MCF 10A (cell line): ENCODE data around the gene ETV5. TPM values are rescaled to one million over a fixed set of nuclear protein-coding genes. Genes with fewer than 3 reads are reported as not detected.

ENCODE experiments used
- BruUV-seq: library from RNA; stranded (reverse); fragments of 400-500 nt; replicated peaks from 2 replicates; lab custom pipeline; 2021; lab: Mats Ljungman, UMichigan
- CTCF ChIA-PET: fragments of 300-600 bp; sonication (Branson Sonifier 250); formaldehyde crosslinking; extraction: SDS; loops from one replicate; lab custom pipeline; 2021; ENCODE audit warnings: antibody characterized with exemption, inconsistent platforms; lab: Yijun Ruan, JAX
- POLR2A ChIA-PET: fragments of 300-600, 350-650 bp; sonication (Branson Sonifier 250); formaldehyde crosslinking; extraction: SDS; loops from one replicate; lab custom pipeline; 2020; ENCODE audit warnings: antibody characterized with exemption, inconsistent platforms; lab: Yijun Ruan, JAX
- DNase-seq: peaks from one replicate; pipeline ENCODE4 v3.0.0-alpha.2; 2018; ENCODE audit not compliant: unreplicated experiment
- H3K27ac Mint-ChIP-seq: one replicate; pipeline ENCODE4 v1.8.0; 2022; ENCODE audit warnings: mild to moderate bottlenecking, low read depth, mixed read lengths; ENCODE audit not compliant: unreplicated experiment
- H3K27me3 Mint-ChIP-seq: one replicate; pipeline ENCODE4 v1.8.0; 2022; ENCODE audit warnings: mixed read lengths; ENCODE audit not compliant: insufficient read depth, unreplicated experiment
- H3K36me3 Mint-ChIP-seq: one replicate; pipeline ENCODE4 v1.8.0; 2022; ENCODE audit warnings: mild to moderate bottlenecking, moderate library complexity, mixed read lengths; ENCODE audit not compliant: insufficient read depth, unreplicated experiment
- H3K4me1 Mint-ChIP-seq: one replicate; pipeline ENCODE4 v1.8.0; 2022; ENCODE audit warnings: mixed read lengths; ENCODE audit not compliant: insufficient read depth, unreplicated experiment
- H3K4me3 Mint-ChIP-seq: one replicate; pipeline ENCODE4 v1.8.0; 2022; ENCODE audit warnings: mild to moderate bottlenecking, moderate library complexity, mixed read lengths; ENCODE audit not compliant: unreplicated experiment
- H3K9me3 Mint-ChIP-seq: one replicate; pipeline ENCODE4 v1.8.0; 2022; ENCODE audit warnings: mixed read lengths; ENCODE audit not compliant: unreplicated experiment
- CTCF ChIP-seq: fragments of 200-600 bp; IDR thresholded peaks from one replicate; pipeline ENCODE4 v1.8.0; 2022; ENCODE audit warnings: antibody characterized with exemption, mild to moderate bottlenecking; ENCODE audit not compliant: unreplicated experiment
- intact Hi-C: fragments of 100-400 bp; cut with micrococcal nuclease; formaldehyde crosslinking; loops from 2 replicates; pipeline ENCODE4 v1.14.1; 2022
- total RNA-seq: library from RNA; stranded (reverse); gene quantifications from 2 replicates; pipeline ENCODE4 v1.2.3, GENCODE V29; 2022

The ETV5 gene
- total RNA-seq, 1 experiment from 2014 or later, result 93.0 TPM

- no peak overlapping the region for H3K4me3 Mint-ChIP-seq
- H3K27me3 Mint-ChIP-seq, result peaks cover 28% of the 10 kb centered on the region
- DNase-seq, result no peak
- H3K4me1 Mint-ChIP-seq, result no peaks in the 10 kb centered on the region
- no TSS peak for BruUV-seq
- H3K9me3 Mint-ChIP-seq, result no peaks in the 10 kb centered on the region
- POLR2A ChIA-PET, result no interaction called here
- CTCF ChIA-PET, result interaction anchor here (0.6 kb wide), 1 partner anchor 102 kb away, joined by 3 read pairs; no protein-coding TSS in a partner anchor
- H3K27ac Mint-ChIP-seq, result no peak overlapping the region
- TF ChIP-seq CTCF, result no peak
- H3K36me3 Mint-ChIP-seq, result no peaks in the 10 kb centered on the region
- intact Hi-C loops, result no loop called here
These were observed 43.5 kb upstream of the ETV5 start for GRCh38 chr3:186152361-186152798.

GRCh38 chr3:186151077-186151971 is 42.4 kb upstream of the ETV5 start:
- H3K4me1 Mint-ChIP-seq, result no peaks in the 10 kb centered on the region
- no peak for TF ChIP-seq CTCF
- DNase-seq, result no peak
- no peaks in the 10 kb centered on the region for H3K36me3 Mint-ChIP-seq
- no TSS peak for BruUV-seq
- ChIA-PET CTCF (no interaction called here), POLR2A (interaction anchor here (0.6 kb wide), 1 partner anchor 102 kb away, joined by 3 read pairs; no protein-coding TSS in a partner anchor)
- H3K27me3 Mint-ChIP-seq, result peaks cover 28% of the 10 kb centered on the region
- no peaks in the 10 kb centered on the region for H3K9me3 Mint-ChIP-seq
- no peak overlapping the region for H3K4me3 Mint-ChIP-seq
- H3K27ac Mint-ChIP-seq, result no peak overlapping the region
- intact Hi-C loops, result no loop called here

GRCh38 chr3:186150041-186150830 is 41.3 kb upstream of the ETV5 start:
- BruUV-seq, result no TSS peak
- H3K4me3 Mint-ChIP-seq, result no peak overlapping the region
- POLR2A ChIA-PET, result no interaction called here
- TF ChIP-seq CTCF, result no peak
- intact Hi-C loops, result no loop called here
- no peaks in the 10 kb centered on the region for H3K9me3 Mint-ChIP-seq
- no peak overlapping the region for H3K27ac Mint-ChIP-seq
- no peak for DNase-seq
- peaks cover 28% of the 10 kb centered on the region for H3K27me3 Mint-ChIP-seq
- no peaks in the 10 kb centered on the region for H3K4me1 Mint-ChIP-seq
- no peaks in the 10 kb centered on the region for H3K36me3 Mint-ChIP-seq
- CTCF ChIA-PET, result no interaction called here

GRCh38 chr3:186149319-186149960 is 40.6 kb upstream of the ETV5 start:
- Mint-ChIP-seq H3K27ac (no peak overlapping the region), H3K4me1 (no peaks in the 10 kb centered on the region), H3K27me3 (peaks cover 28% of the 10 kb centered on the region), H3K4me3 (no peak overlapping the region), H3K36me3 (no peaks in the 10 kb centered on the region), H3K9me3 (no peaks in the 10 kb centered on the region)
- no TSS peak for BruUV-seq
- ChIA-PET POLR2A (no interaction called here), CTCF (no interaction called here)
- no peak for DNase-seq
- intact Hi-C loops, result no loop called here
- TF ChIP-seq CTCF, result no peak
